NCI-H2196 treated with DMSO at 0.1 percent for 48 hours (cell line): ENCODE data around the gene DEXI.

Experiments used
- DNase-seq: peaks from one replicate; lab custom pipeline; 2025; ENCODE audit not compliant: unreplicated experiment; lab: John Stamatoyannopoulos, UW

DEXI gene

DNA sequence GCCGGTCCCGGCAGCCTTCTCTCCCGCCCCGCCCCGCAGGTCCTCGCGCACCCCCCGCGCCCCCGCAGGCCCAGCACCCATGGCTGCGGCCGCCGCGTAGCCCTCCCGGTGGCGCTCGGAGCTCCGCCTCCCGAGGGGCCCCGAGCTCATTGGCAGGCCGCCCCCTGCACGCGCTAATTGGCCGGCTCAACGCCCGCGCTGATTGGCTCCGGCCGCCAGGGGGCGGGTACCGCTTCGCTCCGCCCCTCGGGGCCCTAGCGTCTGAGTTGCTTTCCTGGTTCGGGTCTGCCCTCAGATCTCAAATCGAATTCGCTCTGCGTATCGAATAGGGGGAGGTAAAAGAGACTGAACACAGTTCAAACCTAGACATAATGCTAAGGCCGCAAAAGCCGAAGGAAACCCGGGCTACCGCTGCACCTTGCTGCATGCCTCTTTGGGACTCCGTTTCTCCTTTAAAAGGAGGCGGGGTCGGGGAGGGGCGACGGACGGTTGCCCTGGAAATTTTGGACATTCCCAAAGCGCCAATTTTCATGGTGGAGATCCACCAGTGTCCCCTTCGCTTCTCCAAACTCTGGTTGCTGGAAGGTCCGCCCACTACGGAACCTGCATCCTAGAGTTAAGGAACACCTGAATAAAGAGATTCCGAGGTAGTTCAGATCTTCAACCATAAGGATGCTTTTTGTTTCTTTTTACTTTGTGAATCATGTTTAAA is at the start of gene DEXI:
DEXI (minus strand) TSS at position 117 of the 712 bp plus-strand sequence. CDS start 463 bp downstream, outside the sequence.
- DNase-seq: peak; percentile 85

DNA sequence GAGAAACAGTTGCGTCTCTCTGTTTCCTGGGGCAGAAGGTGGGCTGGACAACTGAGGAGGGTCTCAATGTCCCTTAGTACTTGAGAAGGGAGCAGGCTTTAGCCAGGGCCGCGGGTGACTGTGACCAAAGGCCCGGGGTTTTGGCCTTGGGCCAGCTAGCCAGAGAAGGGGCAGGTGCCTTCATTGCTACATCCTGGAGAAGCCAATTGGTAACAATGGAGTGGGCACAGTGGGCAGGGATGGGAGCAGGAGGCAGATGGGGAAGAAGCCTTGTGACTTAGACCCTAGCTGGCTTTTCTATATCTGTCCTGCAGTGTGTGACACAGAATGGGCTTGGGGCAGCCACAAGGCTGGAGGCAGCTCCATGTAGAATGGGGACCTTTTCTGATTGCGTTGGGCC is 48.1 kb upstream of the DEXI start:
- DNase-seq: no peak

DNA sequence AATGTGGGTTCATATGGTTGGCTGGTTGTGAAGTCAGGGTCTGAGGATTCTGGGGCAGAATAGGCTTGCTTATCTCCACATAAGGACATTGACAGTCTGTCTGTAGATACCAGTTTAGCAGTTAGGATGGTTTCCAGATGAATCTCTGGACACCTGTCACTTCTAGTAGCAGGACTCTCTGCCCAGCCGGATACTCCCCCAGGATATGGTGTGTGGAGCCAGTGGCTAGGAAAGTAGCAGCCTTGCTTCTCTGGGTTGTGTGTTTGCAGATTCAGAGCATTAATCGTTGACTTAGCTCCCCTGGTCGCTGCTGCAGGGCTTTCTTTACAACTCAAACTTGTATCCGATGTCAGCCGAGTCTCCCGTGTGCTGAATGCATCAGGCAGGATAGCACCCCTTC is 47.3 kb upstream of the DEXI start:
- no peak for DNase-seq

DNA sequence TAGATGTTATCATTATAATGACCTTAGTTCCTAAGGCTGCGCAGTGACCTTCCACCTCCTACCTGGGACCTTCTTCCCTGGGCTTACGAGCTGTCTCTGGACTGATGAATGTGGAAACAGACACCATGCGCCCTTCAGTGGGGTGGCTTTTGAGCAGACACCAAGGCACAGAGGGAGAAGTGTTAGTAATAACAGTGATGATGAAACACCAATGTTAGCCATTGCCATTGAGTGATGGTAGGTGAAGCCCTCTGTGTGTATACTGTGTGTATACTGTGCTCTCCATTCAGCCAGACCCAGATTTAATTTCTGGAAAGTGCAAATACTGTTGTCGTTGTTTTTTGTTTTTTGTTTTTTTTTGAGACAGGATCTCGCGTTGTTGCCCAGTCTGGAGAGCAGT is 46.6 kb upstream of the DEXI start:
- DNase-seq: no peak

DNA sequence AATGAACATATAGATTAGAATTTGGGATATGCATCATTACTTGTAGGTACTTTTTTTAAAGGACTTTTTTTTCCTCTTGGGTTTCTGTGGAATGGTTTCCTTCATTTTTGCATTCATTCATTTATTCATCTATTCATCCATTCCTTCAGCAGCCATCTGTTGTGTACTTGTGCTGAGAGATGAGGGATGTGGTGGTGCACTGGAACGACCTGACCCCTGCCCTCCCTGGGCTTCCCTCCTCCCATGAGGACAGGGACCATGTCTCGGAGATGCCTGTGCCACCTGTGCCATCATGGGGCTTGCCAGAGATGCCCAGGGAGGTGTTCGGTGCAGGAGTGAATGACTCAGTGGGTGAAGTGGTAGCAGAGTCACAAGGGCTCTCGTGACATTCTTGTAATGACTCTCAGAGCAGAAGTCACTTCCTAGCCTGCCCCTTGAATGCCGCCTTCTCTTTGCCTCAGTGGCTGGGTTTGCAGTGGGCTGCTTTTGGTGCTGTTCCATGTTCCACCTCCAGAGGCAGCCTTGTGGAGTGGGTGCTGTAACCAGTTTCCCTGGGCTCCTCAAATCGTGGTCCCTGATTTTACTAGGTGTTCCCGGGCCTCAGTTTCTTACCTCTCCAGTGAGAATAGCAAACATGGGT is 46.0 kb upstream of the DEXI start:
- DNase-seq: no peak

DNA sequence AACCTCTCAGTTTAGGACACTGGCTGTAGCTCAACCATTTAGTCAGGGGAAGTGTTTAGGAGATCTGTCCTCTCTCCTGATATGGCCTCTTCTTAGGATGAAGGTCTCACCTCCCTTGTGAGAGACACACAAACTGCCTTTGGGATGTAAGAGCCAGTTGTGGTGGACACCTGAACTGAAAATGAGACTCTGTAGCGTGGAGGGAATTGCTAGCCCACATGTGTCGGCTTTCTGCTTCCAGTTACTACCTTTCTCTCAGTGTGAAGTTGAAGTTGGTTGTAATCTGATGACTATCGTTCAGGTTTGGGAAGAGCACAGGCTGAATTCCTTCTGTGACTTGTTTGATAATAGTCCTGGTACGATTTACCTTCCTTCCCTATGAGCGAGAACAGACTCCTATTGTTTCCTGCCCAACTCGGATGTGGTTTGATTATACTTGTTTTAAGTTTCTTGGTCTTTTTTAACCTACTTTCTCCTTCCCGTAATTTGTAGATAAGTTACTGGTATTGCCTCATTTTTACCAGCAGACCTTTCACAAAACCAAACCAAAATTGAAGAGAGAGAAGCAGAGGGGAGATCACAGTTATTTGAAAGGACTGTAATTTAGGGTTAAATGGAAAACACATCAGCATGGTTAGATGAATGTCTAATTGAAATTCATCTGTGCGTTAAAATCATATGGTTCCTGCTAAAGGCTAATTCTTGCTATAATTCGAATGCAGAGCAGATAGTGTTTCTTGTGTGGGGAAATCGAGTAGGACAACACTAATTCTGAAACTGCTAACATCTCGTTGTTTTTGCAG is 45.3 kb upstream of the DEXI start:
- no peak for DNase-seq

DNA sequence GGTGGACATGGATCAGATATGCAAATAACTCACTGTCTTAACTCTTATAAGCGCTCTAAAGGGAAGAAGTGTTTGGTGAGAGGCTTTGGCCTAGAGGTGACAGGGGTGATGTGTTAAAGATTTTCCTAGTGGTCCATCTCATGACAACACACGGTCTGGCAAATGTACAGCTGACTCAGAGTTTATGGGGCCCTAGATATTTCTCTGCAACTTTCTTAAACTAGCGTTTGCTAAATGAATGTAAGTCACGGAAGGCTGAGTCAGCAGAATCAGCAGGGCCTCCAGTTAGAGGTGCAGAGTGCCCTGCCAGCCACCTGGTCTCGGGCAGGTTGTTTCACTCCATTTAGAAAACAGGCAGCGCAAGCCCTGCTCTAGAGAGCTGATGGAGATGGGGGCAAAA is 42.2 kb upstream of the DEXI start:
- no peak for DNase-seq

DNA sequence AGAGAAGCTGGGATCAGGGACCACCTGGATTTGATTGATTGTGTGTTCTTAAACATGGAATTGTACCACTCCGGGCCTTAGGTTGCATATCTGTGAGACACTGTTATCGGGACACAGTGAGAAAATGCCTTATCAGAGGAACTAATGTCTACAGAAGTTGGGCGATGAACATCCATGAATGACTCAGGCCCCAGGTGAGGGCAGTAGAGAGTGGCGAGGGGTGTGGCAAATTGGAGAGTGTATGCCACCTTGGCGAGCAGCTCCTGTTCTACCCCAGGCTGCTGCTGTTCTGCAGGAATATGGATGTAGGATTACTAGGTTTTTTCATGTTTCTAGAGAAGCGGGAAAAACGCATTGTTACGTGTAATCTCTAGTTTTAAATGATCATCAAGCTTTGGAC is 40.9 kb upstream of the DEXI start:
- no peak for DNase-seq

DNA sequence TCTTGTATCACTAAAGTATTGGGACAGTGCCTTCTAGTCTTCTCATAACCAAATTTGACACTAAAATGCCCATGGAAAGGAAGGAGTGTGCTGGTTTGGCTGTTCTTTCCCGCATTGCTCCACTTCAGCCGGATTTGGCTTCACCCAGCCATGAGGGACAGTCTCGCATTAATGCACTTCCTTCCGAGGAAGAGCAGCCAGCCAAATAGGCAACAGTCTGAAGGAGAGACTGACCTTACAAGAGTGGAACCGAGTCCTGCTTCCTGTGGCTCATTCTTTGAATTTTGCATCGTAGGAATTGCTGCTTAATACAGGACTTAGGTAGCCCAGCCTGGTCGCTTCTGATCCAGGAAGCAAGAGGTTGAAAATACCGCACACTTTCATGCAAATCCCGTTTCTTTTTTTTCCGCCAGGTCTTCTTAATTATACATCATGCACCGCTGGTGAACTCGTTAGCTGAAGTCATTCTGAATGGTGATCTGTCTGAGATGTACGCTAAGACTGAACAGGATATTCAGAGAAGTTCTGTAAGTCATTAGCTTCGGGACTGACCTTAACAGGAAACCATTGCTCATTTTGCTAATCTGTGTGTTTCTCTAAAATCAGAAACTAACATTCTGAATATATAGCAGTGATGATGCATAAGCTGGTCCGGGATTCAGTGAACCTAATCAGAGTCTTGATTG is 40.3 kb upstream of the DEXI start:
- DNase-seq: no peak

DNA sequence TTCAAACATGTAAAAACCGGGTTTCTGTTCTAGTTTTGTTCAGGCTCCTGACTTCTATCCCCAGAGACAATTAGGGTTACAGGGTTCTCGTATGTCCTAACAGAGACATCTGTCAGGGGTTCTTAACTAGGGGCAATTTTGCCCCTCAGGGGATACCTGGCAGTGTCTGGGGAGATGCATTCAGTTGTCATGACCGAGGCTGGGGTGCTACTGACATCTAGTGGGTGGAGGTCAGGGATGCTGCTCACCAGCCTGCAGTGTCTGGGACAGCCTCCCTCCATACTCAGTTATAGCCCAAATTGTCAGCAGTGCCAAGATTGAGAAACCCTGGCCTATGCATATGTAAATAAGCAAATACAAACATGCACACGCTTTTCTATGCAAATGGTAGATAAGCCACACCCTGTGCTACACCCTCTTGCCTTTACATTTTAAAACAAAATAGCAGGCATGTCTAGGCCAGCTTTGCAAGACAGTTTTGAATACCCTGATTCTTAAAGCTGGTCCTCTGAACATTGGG is 39.5 kb upstream of the DEXI start:
- DNase-seq: no peak

DNA sequence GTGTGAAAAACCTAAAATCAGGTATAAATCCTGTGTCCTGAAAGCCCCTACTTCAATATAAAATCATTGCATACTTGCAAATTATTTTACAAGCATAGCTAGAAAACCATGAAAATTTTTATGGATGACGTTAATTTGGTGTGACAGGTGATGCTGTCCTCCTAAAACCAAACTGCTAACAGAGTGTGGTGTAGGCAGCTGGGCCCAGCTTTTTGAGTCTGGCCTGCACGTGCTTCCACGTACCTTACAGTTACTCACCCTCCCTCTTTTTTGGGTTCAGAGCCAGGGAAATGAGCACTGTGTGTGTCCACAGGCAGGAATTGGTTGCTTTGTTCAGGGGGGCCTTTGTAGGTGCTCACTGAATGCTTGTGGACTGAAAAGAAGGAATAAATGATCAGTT is 38.5 kb upstream of the DEXI start:
- no peak for DNase-seq

DNA sequence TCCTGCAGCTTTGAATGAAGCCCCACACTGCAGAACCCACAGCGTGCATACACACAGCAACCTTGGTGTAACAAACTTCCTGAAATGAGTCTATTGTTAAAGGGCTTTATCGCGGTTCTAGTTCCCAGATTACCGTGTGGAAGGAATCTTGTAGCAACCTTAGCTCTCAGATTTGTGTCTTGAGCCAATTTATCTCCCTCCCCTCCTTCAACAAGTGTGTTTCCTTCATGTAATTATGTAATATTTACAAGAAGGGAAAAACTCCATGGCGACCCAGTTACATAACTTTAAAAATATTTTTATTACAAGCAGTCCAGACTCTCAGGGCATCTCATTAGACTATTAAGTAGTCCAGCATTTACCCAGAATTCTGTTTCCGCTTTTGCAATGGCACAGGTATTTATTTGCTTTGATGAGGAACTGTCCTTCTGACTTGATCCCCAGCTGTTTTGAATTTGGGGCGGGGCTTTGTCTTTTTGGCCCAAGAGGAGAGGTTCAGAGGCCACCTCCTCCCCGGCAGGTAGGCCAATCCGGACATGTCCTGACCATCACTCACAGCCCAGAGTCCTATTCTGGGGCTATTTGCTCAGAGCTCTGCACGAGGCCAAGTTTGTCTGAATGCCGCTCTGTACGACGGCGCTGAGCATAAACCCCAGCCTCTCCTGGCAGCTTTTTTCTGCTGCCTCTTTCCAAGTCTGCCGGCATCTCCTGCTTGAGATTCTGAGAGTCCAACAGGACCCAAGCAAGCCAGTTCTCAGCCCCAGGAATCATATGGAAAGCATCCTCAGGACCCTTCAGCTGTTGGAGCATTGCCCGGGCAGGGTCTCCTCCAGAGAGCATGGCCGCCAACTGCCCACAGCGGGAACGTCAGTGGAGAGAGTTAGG is 37.7 kb upstream of the DEXI start:
- DNase-seq: peak; percentile 59

DNA sequence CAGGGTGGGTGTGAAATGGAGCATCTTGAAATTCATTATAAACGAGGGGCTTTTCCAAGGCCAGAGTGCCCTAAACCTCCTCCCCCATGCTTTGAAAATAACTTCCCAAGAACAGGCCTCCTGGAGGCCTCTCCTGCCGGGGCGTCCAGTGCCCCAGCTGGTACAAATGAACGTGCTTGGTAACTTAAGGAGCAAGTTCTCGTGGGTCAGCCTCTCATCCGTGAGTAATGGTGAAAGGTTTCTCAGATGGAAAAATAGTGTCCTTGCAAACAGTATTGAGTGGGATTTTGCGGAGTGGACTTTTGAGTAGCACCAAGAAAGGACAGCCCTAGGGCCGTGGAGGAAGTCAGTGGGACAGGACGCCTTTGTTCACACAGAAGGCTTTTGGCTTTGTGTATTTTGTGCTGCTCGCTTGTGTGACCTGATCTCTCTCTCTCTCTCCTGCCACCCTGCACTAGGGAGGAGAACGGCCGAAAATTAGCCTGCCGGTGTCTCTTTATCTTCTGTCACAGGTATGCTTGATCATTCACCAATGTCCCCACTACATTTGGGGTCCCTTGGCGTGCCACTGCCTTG is 36.7 kb upstream of the DEXI start:
- DNase-seq: no peak

DNA sequence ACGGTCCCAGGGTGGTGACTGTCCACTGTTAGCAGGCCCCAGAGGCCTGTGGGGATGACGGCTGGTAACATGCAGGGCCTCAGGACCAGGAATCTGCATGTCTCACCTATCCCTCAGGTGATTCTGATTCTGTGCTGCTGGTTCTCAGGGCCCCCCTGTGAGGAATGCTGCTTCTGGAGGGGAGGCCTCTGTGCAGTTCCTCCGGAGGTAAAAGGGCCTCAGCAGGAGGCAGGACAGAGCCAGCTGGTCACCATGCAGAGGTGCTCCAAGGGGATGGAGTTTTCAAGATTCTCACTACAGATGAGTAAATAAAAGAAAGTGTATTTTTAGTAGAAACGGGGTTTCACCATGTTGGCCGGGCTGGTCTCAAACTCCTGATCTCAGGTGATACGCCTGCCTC is 35.9 kb upstream of the DEXI start:
- DNase-seq: no peak

DNA sequence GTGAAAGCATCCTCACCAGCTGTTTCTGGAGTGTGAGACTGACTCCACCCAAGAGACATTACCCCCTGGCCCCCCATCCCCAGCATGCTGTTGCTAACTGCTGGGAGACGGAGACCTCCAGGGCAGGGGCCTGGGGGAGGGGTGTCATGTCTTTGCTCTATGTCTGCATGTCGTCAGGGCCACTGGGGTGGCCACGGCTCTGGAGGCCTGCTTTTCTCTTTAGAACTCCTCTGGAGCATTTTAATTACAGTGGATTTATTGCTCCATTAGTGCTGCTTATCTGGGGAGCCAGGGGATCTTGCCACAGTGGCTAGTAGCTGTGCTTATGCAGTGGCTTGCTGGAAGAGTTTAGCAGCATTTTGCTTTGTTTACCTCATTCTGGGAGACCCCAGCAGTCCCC is 34.4 kb upstream of the DEXI start:
- DNase-seq: no peak

DNA sequence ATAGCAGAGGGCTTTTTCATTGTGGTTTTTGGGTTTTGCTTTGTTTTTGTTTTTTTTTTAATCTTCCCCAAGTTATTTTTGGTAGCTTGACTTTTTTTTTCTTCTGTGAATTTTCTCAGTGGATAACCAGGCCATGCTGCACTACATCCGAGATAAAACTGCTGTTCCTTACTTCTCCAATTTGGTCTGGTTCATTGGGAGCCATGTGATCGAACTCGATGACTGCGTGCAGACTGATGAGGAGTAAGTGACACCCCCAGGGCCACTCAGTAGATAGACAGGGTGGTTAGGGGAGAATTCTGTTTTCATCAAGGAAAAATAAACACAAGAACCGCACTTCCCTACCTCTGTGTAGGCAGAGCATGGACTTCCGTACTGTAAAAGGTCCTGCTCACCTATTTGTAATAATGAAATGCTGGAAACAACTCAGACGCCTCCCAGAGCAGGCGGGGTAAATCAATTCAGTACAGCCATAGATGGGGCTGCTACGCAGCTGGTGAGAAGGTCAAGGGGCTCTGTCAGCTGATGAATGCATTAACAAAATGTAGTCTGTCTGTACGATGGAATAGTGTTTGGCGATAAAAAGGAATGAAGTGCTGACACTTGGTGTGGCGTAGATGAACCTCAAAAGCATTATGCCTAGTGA is 30.7 kb upstream of the DEXI start:
- no peak for DNase-seq

DNA sequence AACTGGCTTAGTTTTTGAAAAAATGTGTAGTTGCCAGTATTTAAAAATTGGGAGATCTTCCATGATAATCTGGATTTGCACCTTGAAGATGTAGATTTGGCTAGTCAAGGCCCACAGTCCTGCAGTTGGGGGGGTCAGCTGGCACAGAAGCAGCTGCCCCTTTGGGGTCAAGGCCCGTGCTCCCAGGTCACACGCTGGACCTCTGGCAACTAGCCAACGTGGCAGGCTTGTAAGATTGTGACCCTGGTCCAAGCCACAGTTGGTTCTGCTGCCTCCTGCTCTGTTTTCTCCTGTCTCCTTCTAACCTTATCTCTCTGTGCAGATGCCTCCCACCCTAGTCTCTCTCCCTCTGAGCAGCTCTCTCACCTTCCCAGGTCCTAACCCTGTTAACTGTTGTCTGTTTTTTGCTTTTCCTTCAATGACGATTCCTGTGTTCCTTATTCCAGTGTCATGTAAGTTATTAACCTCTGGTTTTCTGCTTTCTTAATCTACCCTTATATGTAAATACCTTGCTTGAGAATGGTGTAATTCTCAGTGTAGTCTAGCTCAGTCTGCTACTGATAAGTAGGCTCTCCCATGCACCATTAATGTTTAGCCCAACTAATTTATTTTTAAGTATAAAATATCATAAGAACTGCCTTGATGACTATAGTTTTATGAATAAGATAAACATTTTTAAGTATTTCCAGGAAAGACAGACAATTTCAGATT is 30.0 kb upstream of the DEXI start:
- no peak for DNase-seq

DNA sequence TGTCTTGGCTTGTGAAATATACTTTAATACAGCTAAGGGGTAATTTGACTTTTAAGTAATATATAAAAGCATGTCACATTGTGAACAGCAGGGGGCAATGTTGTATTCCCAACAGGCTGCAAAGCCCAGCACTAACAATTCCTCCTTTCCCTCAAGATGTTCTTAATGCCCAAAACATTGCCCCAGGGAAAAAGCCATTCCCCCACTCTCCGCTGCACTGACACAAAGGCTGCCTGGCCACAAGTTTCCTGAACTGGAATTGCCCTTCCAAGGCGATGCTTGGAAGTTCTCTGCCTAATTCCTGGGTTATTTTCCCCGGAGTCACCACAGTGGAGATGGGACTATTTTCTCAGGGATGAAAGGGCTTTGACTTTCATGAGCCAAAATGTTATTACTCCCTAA is 29.3 kb upstream of the DEXI start:
- peak; percentile 63 for DNase-seq

DNA sequence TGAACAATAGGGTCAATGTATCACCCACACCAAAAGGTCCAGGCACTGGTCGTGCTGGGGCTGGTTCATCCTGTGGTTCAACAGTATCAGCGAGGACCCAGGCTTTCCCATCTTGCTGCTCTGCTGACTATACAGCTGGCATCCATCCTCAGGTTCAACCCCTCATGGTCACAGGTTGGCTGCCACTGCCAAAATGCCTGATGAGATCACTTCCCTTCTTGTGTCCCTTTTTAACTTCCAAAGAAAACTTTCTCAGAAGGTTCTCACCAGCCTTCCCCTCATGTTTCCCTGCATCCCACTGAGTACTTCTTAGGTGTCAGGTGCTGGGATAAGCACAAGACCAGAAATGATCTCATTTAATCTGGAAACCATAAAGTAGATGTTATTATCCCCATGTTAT is 27.8 kb upstream of the DEXI start:
- no peak for DNase-seq
